Dermis blood vessel endothelial cell (primary cell): ENCODE data around the gene IMPA2. TPM values are rescaled to one million over a fixed set of nuclear protein-coding genes. Genes with fewer than 3 reads are reported as not detected.
"Not testable (repeated sequence)": the region's sequence is repeated elsewhere in the genome, so short reads cannot be mapped to it uniquely, and the experiment has no call there.

Experiments used
- DNase-seq: peaks from one replicate; pipeline ENCODE4 v3.0.0; 2010
- total RNA-seq: library from RNA; depleted of rRNA; stranded (reverse); fragments of >200 nt; gene quantifications from 2 replicates; pipeline ENCODE4 v1.2.3, GENCODE V29; 2014

Gene IMPA2
- total RNA-seq, 1 donor from 2014 or later, result 7.5 TPM

GRCh38 chr18:12030670-12031069, 49.4 kb downstream of the IMPA2 start:
- no peak for DNase-seq

DNA sequence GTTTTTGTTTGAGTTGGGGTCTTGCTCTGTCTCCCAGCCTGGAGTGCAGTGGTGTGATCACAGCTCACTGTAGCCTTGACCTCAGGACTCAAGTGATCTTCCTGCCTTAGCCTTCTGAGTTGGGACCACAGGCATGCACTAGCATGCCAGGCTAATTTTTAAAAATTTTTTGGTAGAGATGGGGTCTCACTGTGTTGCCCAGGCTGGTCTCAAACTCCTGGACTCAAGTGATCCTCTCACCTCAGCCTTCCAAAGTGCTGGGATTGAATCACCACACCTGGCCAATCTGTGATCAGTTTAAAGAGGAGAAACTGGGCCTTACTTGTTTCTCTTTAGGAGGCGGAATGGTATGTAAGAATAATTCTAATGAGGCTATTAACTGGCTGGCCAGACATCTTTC, 49.9 kb downstream of the IMPA2 start:
- DNase-seq, result no peak

DNA sequence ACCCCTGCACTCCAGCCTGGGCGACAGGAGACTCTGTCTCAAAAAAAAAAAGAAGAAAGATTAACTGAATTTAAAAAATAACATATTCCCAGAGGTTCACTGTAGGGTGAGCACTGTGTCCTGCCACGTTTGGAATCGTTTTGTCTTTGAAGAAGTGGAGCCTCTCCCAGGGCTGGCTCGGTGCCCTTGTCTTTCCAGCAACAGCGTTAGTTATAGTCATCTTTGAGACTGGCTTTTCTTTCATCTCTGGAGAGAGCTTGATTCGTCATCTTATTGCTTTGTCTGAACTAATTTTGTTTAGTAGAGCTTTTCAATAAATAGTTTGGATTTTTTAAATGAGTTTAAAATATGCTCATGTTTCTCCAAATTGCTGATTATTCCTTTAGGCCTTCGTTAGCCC, 50.5 kb downstream of the IMPA2 start:
- DNase-seq, result no peak

GRCh38 chr18:12032786-12033642, 51.7 kb downstream of the IMPA2 start:
- DNase-seq, result no peak

DNA sequence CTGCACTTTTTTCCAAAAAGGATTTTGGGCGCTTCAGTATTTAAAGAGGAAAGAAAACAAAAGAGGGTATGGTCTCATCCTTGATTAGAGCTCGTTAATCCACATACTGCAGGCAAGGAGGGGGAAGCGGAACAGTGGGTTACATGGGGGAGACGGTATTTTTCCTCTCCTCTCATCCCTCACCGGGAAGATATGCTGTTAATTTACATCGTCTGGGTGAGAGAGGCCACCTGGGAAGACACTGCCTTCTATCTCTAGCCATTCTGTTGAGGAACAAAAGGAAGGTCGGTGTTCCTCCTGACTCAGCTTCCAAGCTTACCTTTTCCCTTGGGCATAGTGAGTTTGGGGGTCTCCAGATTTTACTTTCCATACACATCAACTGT, 52.3 kb downstream of the IMPA2 start:
- no peak for DNase-seq

- no peak for DNase-seq
Measured at GRCh38 chr18:12034241-12035100, 53.2 kb downstream of the IMPA2 start.

DNA sequence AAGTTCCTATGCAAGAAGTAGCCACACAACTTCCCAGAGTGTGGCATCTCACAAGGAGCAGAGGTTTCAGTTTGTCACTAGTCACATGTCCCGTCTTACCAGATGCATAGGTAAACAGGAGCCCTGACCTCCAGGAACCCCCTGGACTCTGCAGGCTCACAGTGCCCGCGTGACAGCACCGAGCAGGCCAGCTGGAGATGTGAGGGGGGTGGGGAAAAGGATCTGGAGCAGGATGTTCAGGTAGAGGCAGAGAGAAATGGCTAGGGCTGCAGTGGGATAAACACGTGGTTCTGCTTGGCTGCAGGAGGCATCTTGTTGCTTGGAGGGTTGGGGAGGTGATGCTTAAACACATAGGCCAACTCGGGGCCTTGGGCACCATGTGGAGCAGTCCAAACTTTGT, 54.2 kb downstream of the IMPA2 start:
- no peak for DNase-seq

DNA sequence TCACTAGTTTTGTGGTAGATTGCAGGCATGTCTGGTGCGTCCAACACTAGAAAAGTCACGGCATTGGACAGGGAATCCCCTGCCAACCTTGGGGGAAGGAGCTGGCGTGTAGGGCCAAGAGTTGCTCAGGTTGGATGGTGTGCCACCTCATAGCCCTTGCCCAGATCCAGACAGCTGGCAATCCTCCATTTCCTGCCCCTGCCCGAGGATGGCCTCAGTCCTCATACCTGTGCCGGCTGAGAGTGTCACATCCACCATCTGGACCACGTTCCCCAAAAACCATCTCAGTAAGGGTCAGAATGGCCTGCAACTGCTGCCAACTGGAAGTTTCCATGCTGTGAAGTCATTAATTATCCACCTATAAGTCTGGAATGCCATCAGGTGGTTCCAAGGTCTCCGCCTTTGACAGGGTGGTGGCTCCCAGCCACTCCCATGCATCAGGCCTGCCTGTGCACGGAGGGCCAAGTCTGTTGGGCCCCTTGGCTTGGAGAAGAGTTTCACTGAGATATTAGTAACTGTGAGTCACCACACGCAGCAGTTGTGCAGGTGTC, 55.0 kb downstream of the IMPA2 start:
- DNase-seq, result no peak

- peak; percentile 21 for DNase-seq
Measured at GRCh38 chr18:12038082-12038638, 56.9 kb downstream of the IMPA2 start.

DNA sequence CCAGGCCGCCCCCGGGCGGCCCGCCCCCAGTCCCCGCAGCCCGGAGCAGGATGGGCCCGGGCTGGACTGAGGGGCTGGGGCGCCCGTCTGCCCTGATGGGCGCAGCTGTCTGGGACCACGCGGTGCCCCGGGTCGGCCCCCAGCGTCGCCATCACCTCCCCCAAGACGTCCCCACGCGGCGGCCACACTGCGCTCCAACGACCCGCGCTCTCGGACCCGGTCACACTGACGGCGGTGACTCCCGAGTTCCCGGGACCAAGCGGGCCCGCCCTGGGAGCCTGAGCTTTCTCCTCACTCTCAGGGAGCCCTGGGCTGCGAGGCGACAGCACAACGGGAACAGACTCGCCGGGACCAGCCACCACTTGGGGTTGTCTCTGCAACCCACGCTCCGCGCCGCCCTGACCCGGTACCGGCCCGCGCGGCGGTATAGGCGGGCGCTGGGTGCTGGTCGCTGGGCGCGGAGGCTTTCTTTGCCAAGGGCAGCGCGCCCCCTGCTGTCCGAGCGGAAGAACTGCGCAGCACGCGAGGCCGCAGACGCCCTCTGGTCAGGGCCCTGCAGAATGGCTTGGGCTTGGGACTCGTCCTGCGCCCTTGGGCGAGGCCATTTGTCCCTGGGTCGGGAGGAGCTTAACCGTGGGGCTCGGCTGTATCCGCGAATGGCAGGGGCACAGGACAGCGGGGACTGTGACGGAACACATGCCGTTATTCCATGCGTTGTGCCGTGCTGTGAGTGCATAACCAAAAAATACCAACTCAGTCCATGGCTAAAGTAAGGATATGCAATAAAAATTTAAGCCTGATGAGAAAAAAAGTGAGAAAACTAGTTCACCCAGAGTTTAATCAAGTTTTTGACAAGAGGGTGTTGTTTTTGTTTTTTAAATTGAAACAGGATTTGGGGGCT, 57.6 kb downstream of the IMPA2 start:
- peak; percentile 84 for DNase-seq

DNA sequence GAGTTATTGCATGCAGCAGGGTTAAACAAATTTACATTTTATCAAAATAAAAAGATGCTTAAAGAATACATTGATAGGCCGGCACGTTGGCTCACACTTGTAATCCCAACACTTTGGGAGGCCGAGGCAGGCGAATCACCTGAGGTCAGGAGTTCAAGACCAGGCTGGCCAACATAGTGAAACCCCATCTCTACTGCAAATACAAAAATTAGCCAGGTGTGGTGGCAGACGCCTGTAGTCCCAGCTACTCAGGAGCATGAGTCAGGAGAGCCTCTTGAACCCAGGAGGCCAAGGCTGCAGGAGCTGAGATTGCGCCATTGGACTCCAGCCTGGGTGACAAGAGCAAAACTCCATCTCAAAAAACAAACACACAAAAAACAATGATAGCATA, 58.2 kb downstream of the IMPA2 start:
- DNase-seq, result not testable (repeated sequence)

GRCh38 chr18:12041561-12041960, 60.3 kb downstream of the IMPA2 start:
- DNase-seq, result peak; percentile 43

GRCh38 chr18:12043811-12044210, 62.5 kb downstream of the IMPA2 start:
- DNase-seq, result no peak

GRCh38 chr18:12044591-12044990, 63.3 kb downstream of the IMPA2 start:
- DNase-seq, result no peak

DNA sequence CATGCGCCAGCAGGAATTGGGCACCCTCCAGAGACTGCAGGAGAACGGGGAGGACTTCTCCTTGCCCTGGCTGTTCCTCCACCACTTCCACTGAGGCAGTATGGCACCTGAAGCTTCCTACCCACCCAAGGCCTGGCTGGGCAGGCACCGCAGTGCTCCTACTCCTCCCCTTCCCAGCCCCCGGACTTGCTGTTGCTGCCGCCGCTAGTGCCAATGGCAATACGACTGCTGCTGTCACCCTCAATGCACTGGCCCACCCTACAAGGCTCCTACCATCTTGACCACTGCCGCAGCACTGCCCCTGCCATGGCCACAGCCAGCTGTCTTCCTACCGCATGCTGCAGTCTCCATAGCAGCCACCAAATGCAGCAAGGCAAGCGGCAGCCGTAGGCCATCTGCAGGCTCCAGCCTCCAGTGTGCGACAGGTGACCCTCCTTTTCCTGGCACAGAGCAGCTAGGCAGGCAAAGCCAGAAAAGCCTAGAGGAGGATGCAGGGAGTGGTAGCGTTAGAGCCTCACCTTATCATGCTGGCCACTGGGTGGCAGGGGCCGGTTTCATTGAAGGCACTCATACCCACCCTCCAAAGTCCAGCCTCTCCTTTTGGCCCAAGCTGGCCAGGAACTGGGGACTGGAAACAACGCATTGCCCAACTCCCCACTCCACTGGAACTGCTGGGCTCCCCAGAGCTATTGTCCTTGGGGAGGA, 64.9 kb downstream of the IMPA2 start:
- no peak for DNase-seq

DNA sequence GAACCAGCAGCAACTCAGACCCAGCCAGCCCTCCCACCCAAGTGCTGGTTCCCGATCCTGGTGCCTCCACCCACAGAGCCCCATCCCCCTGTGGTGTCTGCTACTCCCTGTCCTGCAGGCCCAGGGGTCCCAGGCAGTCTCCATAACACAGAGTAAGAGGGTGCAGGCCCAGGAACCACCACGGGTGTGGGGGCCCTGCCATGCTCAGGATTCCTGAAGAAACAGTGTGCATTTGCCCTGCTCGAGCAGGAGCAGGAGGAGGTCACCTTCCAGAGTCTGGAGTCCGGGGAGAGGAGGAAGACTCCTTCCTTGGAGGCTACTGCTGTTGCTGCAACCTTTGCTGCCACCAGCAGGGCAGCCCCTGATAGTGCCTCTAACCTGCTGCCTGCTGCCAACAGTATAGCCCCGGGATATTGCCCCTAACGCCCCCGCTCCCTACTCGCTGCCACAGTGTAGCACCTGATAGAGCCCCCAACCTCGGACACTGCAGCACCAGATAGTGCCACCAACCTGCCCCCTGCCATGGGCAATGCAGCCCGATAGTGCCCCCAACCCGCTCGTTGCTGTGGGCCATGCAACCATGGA, 65.5 kb downstream of the IMPA2 start:
- no peak for DNase-seq

- DNase-seq, result no peak
Measured at GRCh38 chr18:12048010-12048826, 66.9 kb downstream of the IMPA2 start.

DNA sequence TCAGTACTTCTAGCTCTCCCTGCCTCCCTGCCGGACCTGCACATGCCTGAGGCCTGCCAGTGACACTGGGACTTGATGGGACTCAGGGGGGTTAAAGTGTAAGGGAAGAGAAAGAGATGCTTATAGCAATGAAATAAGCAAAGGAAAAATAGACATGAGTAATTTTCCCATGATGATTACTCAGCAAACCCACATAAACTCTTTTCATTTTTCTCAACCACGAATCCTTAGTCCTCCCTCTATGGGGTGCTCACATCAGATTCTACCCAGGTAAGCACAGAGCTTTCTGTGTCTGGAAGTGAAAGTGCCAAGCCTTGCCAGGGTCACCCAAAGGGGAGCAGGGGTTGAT, 67.5 kb downstream of the IMPA2 start:
- DNase-seq, result no peak

DNA sequence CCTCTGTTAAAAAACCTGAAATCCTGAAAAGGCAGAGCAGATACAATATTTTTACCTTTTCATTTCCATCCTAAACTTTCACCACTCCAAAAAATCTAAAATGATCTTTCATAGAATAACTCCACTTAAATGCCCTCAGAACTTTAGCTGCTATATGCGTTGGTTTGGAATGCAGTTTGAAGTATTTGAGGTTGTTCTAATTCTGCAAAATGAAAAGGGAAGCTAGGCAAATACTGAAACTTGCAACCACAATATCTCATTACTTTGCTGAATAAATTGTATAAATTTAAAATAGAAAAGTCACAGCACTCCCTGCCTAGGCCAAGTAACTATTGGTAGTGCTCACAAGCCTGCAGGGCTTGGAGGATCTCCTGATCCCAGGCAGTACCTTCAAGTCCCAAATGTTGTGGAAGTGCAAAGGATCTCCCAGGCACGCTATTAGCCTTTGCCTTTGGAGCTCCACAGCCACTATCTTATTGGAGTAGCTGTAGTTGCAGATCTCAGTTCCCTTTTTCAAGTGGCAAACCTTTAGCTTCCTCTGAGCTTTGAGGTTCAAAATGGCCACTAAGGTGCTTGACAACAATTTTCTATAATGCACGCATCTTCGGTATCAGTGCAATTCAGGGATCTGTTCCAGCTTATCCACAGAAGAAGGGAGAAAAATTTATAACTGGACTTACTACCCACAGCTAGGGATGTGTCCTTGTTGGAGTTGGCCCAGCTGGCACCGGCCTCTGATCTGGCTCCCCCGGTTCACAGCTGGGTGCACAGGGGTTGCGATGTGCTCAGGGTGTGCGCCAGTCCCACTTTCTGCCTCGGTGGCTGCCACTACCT, 68.9 kb downstream of the IMPA2 start:
- DNase-seq, result no peak
